Chondrocyte (in vitro differentiated cells): ENCODE results near the gene PDE4D. TPM values are rescaled to one million over a fixed set of nuclear protein-coding genes. Genes with fewer than 3 reads are reported as not detected.
"Not testable (repeated sequence)": the region's sequence is repeated elsewhere in the genome, so short reads cannot be mapped to it uniquely, and the experiment has no call there.

Source experiments
- DNase-seq: peaks from one replicate; pipeline ENCODE4 v3.0.0; 2021; ENCODE audit warnings: mixed read lengths, low spot score
- H3K27ac Mint-ChIP-seq: one replicate; pipeline ENCODE4 v1.8.0; 2021; ENCODE audit warnings: mild to moderate bottlenecking, moderate library complexity, mixed read lengths; ENCODE audit not compliant: unreplicated experiment
- H3K27me3 Mint-ChIP-seq: 2 replicates; pipeline ENCODE4 v1.8.0; 2021; ENCODE audit warnings: low read depth, mixed read lengths
- H3K36me3 Mint-ChIP-seq: 2 replicates; pipeline ENCODE4 v1.8.0; 2021; ENCODE audit warnings: low read depth, mixed read lengths
- H3K4me1 Mint-ChIP-seq: 2 replicates; pipeline ENCODE4 v1.8.0; 2021; ENCODE audit warnings: low read depth, mild to moderate bottlenecking, mixed read lengths
- H3K4me3 Mint-ChIP-seq: one replicate; pipeline ENCODE4 v1.8.0; 2021; ENCODE audit warnings: mild to moderate bottlenecking, moderate library complexity, mixed read lengths; ENCODE audit not compliant: unreplicated experiment
- H3K9me3 Mint-ChIP-seq: 2 replicates; pipeline ENCODE4 v1.8.0; 2021; ENCODE audit warnings: low read depth, mixed read lengths
- total RNA-seq: library from RNA; stranded (reverse); gene quantifications from 3 replicates; pipeline ENCODE4 v1.2.1, GENCODE V29; 2021
- TF ChIP-seq, protein P1 (sequence below): fragments of 200-600 bp; sonication (generic); IDR thresholded peaks from 2 replicates; pipeline ENCODE4 v1.5.0; 2021; ENCODE audit warnings: antibody characterized with exemption, mild to moderate bottlenecking, moderate library complexity

PDE4D gene
- total RNA-seq, 1 donor from 2014 or later, result 21.1 TPM

DNA sequence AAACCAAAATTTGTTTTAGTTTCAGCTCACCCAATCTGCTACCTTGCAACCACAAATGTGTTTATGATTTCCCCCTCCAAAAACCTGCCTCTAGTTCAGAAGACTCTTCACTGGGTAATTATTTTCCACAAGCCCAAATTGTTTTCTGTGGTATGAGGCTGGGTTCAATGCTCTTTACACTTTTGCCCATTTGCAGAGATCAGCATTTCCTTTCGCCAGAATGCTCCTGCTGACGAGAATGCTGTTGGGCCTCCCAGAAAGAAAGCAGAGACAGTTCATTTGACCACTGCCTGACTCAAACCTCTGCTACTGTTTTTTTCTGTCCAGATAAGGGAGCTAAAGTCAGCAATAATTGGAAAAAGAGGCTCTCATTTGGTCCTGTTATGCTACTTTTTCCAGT lies 427.3 kb downstream of the PDE4D start:
- H3K36me3 Mint-ChIP-seq, result no peaks in the 10 kb centered on the region
- no peaks in the 10 kb centered on the region for H3K4me1 Mint-ChIP-seq
- no peak overlapping the region for H3K27ac Mint-ChIP-seq
- DNase-seq, result no peak
- no peaks in the 10 kb centered on the region for H3K9me3 Mint-ChIP-seq
- H3K4me3 Mint-ChIP-seq, result no peak overlapping the region
- TF ChIP-seq, protein P1, sequence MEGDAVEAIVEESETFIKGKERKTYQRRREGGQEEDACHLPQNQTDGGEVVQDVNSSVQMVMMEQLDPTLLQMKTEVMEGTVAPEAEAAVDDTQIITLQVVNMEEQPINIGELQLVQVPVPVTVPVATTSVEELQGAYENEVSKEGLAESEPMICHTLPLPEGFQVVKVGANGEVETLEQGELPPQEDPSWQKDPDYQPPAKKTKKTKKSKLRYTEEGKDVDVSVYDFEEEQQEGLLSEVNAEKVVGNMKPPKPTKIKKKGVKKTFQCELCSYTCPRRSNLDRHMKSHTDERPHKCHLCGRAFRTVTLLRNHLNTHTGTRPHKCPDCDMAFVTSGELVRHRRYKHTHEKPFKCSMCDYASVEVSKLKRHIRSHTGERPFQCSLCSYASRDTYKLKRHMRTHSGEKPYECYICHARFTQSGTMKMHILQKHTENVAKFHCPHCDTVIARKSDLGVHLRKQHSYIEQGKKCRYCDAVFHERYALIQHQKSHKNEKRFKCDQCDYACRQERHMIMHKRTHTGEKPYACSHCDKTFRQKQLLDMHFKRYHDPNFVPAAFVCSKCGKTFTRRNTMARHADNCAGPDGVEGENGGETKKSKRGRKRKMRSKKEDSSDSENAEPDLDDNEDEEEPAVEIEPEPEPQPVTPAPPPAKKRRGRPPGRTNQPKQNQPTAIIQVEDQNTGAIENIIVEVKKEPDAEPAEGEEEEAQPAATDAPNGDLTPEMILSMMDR, result no peak
- no peaks in the 10 kb centered on the region for H3K27me3 Mint-ChIP-seq

DNA sequence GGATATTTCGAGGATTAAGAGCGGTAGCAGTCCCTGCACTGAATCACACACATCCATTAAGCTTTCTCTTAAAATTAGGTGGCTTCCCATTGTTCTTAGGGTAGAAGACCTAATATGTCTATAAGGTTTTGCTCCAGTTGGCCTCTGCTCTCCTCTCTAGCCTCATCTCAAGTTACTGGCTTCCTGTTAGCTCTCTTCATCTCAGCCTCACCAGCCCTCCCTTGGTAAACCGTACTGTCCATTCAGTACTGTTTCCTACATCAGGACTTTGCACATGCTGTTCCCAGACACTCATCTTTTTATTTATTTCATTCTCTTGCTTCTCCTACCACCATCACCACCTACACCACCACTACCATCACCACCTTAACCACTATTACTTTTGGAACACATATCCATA lies 428.6 kb downstream of the PDE4D start:
- TF ChIP-seq, protein P1, result no peak
- Mint-ChIP-seq H3K27me3 (no peaks in the 10 kb centered on the region), H3K27ac (no peak overlapping the region), H3K4me3 (no peak overlapping the region), H3K36me3 (no peaks in the 10 kb centered on the region), H3K4me1 (no peaks in the 10 kb centered on the region), H3K9me3 (no peaks in the 10 kb centered on the region)
- no peak for DNase-seq

DNA sequence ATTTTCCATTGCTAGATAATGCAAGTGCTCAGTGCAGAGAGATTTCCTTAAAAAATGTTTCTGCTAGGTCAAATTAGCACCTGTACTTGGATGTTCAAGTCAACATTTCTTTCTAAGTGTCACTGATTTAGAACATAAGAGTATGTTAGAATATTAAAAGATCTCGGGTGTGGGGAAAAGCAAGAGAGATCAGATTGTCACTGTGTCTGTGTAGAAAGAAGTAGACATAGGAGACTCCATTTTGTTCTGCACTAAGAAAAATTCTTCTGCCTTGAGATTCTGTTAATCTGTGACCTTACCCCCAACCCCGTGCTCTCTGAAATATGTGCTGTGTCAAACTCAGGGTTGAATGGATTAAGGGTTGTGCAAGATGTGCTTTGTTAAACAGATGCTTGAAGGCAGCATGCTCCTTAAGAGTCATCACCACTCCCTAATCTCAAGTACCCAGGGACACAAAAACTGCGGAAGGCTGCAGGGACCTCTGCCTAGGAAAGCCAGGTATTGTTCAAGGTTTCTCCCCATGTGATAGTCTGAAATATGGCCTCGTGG lies 429.8 kb downstream of the PDE4D start:
- not testable (repeated sequence) for DNase-seq, H3K4me1 Mint-ChIP-seq

DNA sequence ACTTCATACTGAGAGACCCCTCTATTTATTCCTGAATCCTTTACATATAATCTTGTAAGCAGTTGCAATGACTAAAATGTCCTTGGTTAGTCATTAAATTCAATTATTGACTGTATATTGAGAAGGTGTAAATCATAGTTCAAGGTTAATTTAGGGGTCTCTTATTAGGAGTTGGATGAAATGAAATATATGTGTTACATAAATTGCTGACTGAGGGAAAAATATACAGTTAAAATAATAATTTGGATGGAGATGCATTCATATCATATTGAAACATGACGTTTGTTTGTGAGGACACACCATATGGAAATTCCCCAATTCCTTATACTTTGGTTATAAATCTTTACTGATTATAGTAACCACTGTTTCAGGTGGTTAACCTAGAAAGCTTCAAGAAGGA lies 430.6 kb downstream of the PDE4D start:
- no peak for DNase-seq
- Mint-ChIP-seq H3K4me1 (no peaks in the 10 kb centered on the region), H3K27me3 (no peaks in the 10 kb centered on the region), H3K36me3 (no peaks in the 10 kb centered on the region), H3K4me3 (no peak overlapping the region), H3K27ac (no peak overlapping the region), H3K9me3 (no peaks in the 10 kb centered on the region)
- TF ChIP-seq, protein P1, result no peak

More for the DNA sequence above, 429.8 kb downstream of the PDE4D start:
- H3K27me3 Mint-ChIP-seq, H3K36me3 Mint-ChIP-seq, H3K9me3 Mint-ChIP-seq, H3K27ac Mint-ChIP-seq, H3K4me3 Mint-ChIP-seq: not testable (repeated sequence)

DNA sequence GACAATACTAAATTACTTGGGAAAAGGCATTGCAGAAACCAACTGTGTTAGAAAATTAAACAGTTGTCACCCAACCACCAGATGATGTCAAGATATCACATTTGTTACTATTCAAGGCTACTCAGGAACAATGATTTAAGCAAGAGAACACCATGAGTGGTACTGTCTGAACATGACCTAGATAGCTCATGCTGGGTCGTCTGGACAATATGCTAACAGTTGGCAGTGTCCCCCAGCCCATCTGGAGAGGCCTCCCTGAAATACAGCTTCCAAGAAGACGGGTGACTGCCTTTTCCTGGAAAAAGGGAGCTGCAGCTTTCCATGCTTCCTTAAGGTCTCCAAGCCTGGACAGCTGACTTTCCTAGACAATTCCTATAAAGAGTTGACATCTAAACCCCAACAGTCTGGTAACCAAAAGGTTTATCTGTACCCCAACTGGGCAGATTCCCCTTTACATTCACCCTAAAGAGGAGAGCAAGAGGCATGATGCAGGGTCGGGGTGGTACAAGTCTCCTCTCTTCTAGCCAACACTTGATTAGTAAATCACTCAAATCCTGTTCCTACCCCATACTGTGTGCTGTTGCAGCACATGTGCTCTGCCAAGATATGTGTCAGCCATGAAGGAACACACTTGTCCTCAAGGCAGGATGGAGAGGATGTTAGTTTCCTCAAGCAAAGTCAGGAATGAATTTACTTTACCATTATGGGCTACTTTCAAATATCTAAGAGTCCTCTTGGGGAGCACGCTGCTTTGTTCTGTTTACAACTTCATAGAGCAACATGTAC lies 433.0 kb downstream of the PDE4D start:
- Mint-ChIP-seq H3K4me1 (no peaks in the 10 kb centered on the region), H3K36me3 (no peaks in the 10 kb centered on the region), H3K27ac (no peak overlapping the region), H3K4me3 (no peak overlapping the region), H3K9me3 (peaks cover 6% of the 10 kb centered on the region), H3K27me3 (no peaks in the 10 kb centered on the region)
- DNase-seq, result no peak
- TF ChIP-seq, protein P1, result no peak
